ENCODE results near the gene CTNNA2.

Gene CTNNA2

DNA sequence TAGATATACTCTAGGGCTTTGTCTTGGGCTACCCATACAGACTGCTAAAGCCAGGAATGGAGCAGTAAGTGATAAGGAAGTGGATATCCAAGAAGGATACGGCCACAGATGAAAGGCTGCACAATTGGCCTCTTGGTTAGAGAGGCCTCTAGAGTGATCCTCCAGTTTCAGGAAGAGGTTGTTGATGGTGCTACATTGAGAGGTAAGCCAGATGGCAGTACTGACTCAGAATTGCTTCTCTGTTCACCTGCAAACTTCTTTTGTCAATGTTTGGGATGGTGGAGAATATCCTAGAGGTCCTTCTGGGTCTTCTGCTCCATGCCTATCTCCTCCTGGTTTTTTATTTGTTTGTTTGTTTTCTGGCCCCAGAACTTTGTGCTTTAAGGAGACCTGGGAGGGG lies 1018.5 kb downstream of the CTNNA2 start:
- no peak for ATAC-seq (ENCODE audit: insufficient read depth, low read depth)
- Histone ChIP-seq H3K4me2 (ENCODE audit: insufficient read depth, low read length) (no peak overlapping the region), H3K4me3 (ENCODE audit: low read depth in 1 of 2, low read length in 2 of 2) (no peak overlapping the region), H3K27me3 (ENCODE audit: insufficient read depth, low read length, poor library complexity) (no peaks in the 10 kb centered on the region), H3K36me3 (ENCODE audit: insufficient read depth, low read length) (no peaks in the 10 kb centered on the region), H3K9ac (ENCODE audit: low read depth, low read length) (no peak overlapping the region), H3K27ac (ENCODE audit: low read length) (no peak overlapping the region), H3K9me3 (ENCODE audit: insufficient read depth, low read length, severe bottlenecking) (no peaks in the 10 kb centered on the region), H3K79me2 (ENCODE audit: insufficient read depth, low read length) (no peaks in the 10 kb centered on the region), H4K20me1 (ENCODE audit: insufficient read depth, low read length) (no peaks in the 10 kb centered on the region), H2AFZ (ENCODE audit: low read depth, low read length) (no peak overlapping the region), H3K4me1 (ENCODE audit: insufficient read depth, low read length) (no peaks in the 10 kb centered on the region)
- TF ChIP-seq, protein P1, sequence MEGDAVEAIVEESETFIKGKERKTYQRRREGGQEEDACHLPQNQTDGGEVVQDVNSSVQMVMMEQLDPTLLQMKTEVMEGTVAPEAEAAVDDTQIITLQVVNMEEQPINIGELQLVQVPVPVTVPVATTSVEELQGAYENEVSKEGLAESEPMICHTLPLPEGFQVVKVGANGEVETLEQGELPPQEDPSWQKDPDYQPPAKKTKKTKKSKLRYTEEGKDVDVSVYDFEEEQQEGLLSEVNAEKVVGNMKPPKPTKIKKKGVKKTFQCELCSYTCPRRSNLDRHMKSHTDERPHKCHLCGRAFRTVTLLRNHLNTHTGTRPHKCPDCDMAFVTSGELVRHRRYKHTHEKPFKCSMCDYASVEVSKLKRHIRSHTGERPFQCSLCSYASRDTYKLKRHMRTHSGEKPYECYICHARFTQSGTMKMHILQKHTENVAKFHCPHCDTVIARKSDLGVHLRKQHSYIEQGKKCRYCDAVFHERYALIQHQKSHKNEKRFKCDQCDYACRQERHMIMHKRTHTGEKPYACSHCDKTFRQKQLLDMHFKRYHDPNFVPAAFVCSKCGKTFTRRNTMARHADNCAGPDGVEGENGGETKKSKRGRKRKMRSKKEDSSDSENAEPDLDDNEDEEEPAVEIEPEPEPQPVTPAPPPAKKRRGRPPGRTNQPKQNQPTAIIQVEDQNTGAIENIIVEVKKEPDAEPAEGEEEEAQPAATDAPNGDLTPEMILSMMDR (IDR thresholded peaks at IDR 0.05; ENCODE audit: borderline replicate concordance, extremely low read depth, low read length, poor library complexity, severe bottlenecking) = no peak
- DNase-seq = no peak

DNA sequence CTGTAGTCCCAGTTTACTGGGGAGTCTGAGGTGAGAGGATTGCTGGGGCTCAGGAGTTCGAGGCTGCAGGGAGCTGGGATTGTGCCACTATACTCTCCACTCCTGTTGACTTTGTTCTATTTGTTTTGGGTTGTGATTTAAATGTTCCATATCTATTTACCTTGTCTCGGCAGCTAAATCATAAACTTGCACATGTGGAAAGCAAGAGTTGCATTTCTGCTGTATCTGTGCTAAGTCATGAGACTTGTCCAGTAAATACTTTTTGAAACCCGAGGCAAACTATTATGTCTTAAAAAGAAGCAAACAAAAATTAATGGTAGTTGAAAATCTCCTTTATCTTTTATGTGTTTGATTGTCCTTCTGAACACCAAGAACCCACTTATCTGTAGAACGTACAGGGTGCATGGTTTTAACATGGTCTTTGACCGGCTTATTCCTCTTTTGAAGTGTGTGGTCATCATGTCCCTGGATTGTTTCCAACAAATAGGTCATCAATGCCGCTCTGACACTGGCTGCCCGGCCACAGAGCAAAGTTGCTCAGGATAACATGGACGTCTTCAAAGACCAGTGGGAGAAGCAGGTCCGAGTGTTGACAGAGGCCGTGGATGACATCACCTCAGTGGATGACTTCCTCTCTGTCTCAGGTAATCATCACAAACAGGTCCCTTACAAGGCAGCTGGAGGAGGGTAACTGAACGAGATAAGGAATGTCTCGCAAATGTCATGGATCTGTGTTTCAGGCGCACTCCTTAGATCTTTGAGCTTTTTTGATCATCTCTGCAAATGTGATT lies 1032.8 kb downstream of the CTNNA2 start:
- Histone ChIP-seq H3K36me3 (ENCODE audit: insufficient read depth, low read length) (no peaks in the 10 kb centered on the region), H2AFZ (ENCODE audit: low read depth, low read length) (no peak overlapping the region), H3K4me2 (ENCODE audit: insufficient read depth, low read length) (no peak overlapping the region), H3K4me3 (ENCODE audit: low read depth in 1 of 2, low read length in 2 of 2) (no peak overlapping the region), H3K27ac (ENCODE audit: low read length) (no peak overlapping the region), H3K9me3 (ENCODE audit: insufficient read depth, low read length, severe bottlenecking) (no peaks in the 10 kb centered on the region), H3K4me1 (ENCODE audit: insufficient read depth, low read length) (no peaks in the 10 kb centered on the region), H3K9ac (ENCODE audit: low read depth, low read length) (no peak overlapping the region), H3K27me3 (ENCODE audit: insufficient read depth, low read length, poor library complexity) (no peaks in the 10 kb centered on the region), H4K20me1 (ENCODE audit: insufficient read depth, low read length) (no peaks in the 10 kb centered on the region), H3K79me2 (ENCODE audit: insufficient read depth, low read length) (no peaks in the 10 kb centered on the region)
- no peak for ATAC-seq (ENCODE audit: insufficient read depth, low read depth)
- TF ChIP-seq EZH2 (IDR thresholded peaks at IDR 0.05; ENCODE audit: borderline replicate concordance, low read depth, low read length, severe bottlenecking) = no peak
- TF ChIP-seq, protein P1 (IDR thresholded peaks at IDR 0.05; ENCODE audit: borderline replicate concordance, extremely low read depth, low read length, poor library complexity, severe bottlenecking) = no peak
- no peak for DNase-seq

DNA sequence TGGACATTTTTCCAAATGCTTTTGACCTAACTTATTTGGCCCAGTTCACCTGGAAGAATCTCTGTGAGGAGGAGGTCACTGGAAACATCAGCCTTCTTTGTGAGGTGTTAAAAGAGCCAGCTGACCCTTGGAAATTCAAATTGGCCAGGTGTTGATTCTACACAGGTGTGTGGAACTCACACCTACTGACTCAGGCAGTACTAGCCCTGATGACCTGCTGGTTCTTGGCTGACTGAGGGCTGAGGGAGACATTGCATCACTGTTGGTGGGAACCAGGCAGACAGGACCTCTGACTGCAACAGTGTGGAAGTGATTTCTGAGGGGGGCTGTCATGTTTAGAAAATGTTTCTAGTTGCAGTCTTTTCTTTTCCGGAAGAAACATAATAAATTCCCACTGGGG lies 1033.9 kb downstream of the CTNNA2 start:
- Histone ChIP-seq H3K4me3 (ENCODE audit: low read depth in 1 of 2, low read length in 2 of 2) (no peak overlapping the region), H3K9ac (ENCODE audit: low read depth, low read length) (no peak overlapping the region), H3K36me3 (ENCODE audit: insufficient read depth, low read length) (no peaks in the 10 kb centered on the region), H3K27ac (ENCODE audit: low read length) (no peak overlapping the region), H2AFZ (ENCODE audit: low read depth, low read length) (no peak overlapping the region), H3K27me3 (ENCODE audit: insufficient read depth, low read length, poor library complexity) (no peaks in the 10 kb centered on the region), H3K4me1 (ENCODE audit: insufficient read depth, low read length) (no peaks in the 10 kb centered on the region), H4K20me1 (ENCODE audit: insufficient read depth, low read length) (no peaks in the 10 kb centered on the region), H3K79me2 (ENCODE audit: insufficient read depth, low read length) (no peaks in the 10 kb centered on the region), H3K4me2 (ENCODE audit: insufficient read depth, low read length) (no peak overlapping the region), H3K9me3 (ENCODE audit: insufficient read depth, low read length, severe bottlenecking) (no peaks in the 10 kb centered on the region)
- ATAC-seq (ENCODE audit: insufficient read depth, low read depth) (no peak), DNase-seq (no peak)
- TF ChIP-seq, protein P1 (IDR thresholded peaks at IDR 0.05; ENCODE audit: borderline replicate concordance, extremely low read depth, low read length, poor library complexity, severe bottlenecking) = no peak
- TF ChIP-seq EZH2 (IDR thresholded peaks at IDR 0.05; ENCODE audit: borderline replicate concordance, low read depth, low read length, severe bottlenecking) = no peak
